Effector CD8-positive, alpha-beta T cell (primary cell): ENCODE data around the gene TNK2.
A peak's percentile ranks its signal among the peaks of the same experiment; 100 is the strongest.
"Not testable (repeated sequence)": the region's sequence is repeated elsewhere in the genome, so short reads cannot be mapped to it uniquely, and the experiment has no call there.

Experiments used
- DNase-seq: peaks from one replicate; lab custom pipeline; 2025; lab: John Stamatoyannopoulos, UW
- total RNA-seq, 4 experiments: gene quantifications; one replicate each; lab custom pipeline; 2026; lab: John Stamatoyannopoulos, UW

Gene TNK2
- 100 to 183 (median 155) reads per million in 4 experiments for total RNA-seq

DNA sequence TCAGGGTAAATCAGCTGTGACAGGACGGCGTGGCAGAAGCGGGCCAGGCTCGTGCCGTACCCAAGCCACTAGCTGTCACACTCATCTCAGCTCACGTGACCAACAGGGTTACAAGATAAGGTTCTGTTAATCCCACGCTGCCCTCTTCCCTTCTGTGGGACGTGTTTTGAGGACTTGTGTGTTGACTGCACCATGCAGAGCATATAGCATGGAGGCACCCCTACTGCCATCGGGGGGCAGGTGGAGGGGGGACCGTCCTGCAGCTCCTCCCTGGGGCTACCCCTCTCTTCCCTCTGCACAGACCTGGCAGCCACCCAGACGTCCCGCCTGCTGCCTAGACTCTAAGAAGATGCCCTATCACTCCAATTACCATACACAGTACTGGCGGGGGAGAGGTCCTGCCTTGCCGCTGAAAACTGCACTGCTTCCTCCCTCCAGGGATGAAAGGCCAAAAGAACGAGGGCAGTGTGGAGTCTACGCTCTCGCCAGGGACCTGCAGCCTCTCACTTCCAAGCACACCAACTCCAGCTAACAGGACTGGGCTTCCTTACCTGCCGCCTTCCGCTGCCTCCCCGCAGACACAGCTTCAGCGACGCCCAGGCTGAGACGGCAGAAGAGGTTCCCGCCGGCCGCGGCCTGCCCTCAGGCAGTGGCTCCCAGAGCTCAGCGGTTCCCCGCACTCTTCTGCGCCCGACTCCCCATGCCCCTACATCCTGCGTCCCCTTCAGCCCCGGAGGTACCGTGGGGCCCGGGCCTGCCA lies at the start of gene TNK2:
TNK2 (minus strand) TSS at position 618 of the 760 bp plus-strand sequence. CDS start 19,963 bp downstream, outside the sequence.
- DNase-seq = peak; percentile 37

DNA sequence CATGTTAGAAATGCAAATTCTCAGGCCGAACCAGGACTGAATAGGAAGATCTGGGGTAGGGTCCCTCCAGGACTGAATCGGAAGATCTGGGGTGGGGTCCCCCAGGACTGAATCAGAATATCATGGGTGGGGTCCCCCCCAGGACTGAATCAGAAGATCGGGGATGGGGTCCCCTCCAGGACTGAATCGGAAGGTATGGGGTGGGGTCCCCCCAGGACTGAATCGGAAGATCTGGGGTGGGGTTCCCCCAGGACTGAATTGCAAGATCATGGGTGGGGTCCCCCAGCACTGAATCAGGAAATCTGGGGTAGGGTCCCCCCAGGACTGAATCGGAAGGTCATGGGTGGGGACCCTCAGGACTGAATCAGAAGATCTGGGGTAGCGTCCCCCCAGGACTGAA lies 48.2 kb upstream of the TNK2 start:
- DNase-seq = no peak

DNA sequence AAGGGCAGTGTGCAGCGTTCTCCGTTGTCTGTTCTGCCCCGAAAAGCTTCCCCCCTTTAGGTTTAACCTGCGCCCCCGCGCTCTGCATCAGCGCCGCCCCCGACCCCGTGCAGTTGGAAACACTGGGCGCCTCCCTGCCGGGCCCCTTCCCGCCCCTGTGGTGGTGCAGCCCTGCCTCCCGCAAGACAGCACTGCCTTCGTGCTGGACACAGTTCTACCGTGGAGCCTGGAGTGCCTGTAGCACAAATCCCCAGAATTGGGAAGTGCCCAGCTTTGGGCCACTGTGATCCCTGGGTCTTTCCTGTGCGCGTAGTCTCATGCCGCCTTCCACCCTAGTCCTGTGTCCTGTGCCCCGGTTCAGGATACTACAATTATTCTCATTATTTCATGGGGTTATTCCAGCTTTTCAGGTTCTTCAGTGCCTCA lies 47.1 kb upstream of the TNK2 start:
- not testable (repeated sequence) for DNase-seq

DNA sequence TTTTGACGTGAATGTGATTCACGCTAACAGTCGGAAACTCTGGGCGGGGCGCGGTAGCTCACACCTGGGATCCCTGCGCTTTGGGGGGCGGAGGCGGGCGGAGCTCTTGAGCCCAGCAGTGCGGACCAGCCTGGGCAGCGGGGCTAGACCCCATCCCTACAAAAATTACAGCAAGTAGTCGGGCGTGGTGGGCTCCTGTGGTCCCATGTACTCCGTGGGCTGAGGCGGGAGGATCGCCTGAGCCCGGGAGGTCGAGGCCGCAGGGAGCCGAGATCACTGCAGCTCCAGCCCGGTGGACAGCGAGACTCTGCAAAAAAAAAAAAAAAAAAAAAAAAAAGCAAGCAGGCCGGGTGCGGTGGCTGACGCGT lies 46.4 kb upstream of the TNK2 start:
- not testable (repeated sequence) for DNase-seq

DNA sequence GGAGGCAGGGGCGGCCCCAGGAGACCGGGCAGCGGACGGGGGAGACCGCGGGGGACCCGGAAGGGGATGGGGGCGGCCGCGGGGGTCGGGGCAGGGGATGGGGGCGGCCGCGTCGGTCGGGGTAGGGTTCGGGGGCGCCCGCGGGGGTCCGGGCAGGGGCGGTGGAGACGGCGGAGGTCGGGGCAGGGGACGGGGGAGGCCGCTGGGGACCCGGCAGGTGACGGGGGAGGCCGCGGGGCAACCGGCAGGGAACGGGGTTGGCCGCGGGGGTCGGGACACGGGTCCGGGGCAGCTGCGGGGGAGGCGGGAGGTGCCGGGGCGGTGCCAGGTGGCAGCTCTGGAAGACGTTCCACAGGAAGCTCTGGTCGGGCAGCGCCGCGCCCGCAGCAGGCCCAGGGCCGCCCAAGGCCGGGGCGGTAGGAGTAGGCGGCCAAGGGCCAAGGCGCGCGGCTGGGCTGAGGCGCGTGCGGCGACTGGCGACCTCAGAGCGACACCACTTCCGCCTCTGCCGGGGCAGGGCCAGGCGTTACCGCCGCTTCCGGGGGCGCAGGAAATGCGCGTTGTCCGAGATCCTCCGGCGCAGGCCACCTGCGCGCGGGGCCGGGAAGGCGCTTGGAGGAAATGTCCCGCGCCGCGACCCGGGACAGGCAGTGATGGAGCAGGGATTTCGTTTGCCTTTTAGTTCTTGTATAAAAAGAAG lies 45.9 kb upstream of the TNK2 start:
- not testable (repeated sequence) for DNase-seq

DNA sequence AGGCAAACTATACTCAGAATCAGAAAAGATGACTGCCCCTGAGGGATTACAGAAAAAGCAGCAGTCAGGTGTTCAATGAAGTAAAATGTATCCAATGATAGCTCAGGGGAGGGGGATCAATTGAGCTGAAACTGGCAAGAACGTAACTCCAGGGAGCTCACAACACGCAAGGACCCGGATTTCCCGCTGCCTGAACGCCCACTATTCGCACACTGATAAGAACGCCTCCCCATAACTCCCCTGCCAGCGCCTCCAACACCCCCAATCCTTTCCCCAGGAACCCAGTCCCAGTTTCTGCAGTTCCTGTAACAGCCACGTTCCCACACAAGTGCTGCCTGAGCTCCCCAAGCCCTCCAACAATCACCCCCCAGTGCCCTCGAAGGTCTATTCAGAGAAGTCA lies 44.2 kb upstream of the TNK2 start:
- not testable (repeated sequence) for DNase-seq

DNA sequence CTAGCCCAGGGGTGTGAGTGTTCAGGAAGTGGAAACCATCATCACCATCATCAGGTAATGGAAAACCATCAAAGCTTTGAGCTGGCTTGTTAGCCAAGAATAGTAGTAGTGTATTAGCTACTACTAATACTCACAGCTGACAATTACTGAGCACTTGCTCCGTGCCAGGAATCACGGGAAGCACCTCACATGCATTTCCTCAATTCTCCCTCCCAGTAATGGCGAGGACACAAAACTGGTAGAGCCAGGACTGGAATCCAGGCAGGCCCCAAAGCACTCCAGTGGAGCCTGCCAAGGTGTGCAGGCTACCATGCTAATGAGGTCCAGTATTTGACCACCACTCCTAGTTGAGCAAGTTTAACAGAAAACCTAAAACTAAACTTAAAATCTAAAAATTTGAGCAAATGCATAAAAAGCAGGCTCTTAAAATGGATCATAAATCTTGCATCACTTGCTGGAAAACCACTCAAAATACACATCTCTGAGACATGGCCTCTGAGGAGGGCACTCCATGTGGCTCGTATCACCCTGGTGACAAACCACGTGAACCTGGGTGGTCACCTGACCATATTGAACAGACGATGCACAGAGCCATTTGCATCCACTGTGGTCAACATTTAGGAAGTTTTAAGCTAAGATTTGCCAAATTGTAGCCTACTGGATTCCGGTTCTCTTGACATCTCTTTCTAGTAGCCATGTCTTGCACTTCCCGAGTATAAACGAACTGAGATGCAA lies 43.3 kb upstream of the TNK2 start:
- DNase-seq = not testable (repeated sequence)

DNA sequence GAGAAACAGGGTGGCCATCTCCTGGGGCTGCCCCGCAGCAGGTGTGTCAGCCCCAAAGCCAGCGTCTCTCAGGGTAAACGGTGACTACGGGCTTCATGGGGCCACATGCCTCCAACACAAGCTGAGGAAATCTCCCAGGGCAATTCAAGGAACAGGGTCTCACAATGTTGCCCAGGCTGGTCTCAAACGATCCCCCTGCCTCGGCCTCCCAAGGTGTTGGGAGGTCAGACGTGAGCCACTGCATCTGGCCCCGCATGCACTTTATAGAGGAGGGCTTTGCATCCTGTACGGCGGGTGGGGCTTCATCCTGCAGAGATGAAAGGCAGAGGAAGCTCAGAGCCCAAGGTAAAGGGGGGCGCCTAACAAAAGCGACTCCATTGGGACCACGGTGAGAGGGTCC lies 42.4 kb upstream of the TNK2 start:
- not testable (repeated sequence) for DNase-seq

DNA sequence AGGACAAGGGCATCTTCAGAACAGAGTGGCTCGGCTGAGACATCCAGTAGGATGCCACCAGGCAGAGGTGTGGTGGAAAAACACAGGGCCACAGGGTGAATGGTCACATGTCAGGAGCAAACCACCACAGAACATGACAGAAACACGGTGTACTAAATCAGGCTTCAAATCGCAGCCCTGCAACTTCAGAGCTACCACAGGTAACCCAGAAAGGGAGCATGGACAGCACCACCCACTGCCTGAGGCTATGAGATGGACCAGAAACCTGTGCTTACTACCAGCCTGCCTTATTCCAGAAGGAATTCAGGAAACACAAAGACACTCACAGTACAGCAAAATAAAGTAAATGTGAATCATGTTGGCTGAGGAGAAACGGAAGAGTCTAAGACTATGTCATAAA lies 41.8 kb upstream of the TNK2 start:
- DNase-seq = not testable (repeated sequence)

DNA sequence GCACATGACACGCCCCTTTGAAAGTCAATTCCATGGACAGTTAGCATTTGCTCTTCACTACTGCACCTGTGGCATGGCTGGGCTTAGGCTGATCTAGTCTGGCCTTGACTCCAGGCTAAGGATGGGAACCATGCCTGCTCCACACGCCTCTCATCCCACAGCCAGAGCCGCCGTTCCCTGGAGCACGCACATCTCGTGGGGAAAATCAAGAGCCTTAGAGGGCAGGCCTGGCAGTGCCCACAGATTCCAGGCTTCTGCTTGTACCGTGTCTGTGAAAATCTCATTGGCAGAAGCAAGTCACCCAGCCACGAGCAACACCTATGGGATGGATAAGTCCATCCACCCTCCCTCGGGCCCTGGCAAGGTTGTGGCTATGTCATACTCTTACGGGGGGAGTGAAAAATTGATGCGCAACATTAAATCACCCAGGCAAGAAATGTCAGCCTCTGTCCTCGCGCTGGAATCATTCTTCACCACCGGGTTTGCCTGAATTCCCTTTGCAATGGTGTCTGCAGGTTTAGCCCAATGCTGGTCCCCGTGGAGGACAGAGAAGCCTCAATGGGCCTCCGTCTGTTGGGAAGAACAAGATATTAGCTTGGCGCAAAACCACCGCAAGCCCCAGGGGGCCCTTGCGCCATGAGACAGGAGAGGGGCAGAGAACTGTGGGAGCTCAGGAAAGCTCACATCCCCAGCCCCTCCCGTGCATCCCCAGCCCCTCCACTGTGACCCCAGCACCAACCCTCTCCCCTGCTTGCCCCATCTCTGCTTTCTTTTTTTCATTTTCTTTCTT lies 38.8 kb upstream of the TNK2 start:
- not testable (repeated sequence) for DNase-seq

DNA sequence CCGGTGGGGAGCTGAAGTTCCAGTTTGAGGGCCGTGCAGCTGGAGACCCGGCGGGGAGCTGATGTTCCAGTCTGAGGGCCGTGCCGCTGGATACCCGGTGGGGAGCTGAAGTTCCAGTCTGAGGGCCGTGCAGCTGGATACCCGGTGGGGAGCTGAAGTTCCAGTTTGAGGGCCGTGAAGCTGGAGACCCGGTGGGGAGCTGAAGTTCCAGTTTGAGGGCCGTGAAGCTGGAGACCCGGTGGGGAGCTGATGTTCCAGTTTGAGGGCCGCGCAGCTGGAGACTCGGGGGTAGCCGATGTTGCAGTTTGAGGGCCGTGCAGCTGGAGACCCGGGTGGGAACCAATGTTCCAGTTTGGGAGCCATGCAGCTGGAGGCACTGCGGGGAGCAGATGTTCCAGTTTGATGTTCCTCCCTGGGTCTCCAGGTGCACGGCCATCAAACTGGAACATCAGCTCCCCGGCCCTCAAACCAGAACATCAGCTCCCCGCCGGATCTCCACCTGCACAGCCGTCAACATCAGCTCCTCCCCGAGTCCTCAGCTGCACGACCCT lies 33.0 kb upstream of the TNK2 start:
- DNase-seq = not testable (repeated sequence)

DNA sequence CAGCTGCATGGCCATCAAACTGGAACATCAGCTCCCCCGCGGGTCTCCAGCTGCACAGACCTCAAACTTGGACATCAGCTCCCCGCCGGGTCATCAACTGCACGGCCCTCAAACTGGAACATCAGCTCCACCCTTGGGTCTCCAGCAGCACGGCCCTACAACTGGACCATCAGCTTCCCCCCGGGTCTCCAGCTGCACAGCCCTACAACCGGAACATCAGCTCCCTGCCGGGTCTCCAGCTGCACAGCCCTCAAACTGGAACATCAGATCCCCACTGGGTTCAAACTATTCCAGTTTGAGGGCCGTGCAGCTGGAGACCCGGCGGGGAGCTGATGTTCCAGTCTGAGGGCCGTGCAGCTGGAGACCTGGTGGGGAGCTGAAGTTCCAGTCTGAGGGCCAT lies 32.5 kb upstream of the TNK2 start:
- not testable (repeated sequence) for DNase-seq

DNA sequence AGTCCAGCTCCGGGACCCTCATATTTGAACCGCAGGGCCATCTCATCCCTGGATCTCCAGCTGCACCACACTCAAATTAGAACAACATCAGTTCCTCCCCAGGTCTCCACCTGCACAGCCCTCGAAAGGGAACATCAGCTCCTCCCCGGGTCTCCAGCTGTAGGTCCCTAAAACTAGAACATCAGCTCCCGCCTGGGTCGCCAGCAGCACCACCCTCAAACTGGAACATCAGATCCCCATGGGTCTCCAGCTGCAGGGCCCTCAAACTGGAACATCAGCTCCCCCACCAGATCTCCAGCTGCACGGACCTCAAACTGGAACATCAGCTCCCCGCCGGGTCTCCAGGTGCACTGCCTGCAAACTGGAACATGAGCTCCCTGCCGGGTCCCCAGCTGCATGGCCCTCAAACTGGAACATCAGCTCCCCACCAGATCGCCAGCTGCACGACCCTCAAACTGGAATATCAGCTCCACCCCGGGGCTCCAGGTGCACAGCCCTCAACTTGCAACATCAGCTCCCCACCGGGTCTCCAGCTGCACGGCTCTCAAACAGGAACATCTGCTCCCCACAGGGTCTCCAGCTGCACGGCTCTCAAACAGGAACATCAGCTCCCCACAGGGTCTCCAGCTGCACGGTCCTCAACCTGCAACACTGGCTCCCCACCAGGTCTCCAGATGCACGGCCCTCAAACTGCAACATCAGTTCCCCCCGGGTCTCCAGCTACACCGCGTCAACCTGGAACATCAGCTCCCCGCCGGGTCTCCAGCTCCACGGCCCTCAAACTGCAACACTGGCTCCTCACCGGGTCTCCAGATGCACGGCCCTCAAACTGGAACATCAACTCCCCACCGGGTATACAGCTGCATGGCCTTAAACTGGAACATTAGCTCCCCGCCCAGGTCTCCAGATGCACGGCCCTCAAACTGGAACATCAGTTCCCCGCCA lies 31.4 kb upstream of the TNK2 start:
- DNase-seq = not testable (repeated sequence)

DNA sequence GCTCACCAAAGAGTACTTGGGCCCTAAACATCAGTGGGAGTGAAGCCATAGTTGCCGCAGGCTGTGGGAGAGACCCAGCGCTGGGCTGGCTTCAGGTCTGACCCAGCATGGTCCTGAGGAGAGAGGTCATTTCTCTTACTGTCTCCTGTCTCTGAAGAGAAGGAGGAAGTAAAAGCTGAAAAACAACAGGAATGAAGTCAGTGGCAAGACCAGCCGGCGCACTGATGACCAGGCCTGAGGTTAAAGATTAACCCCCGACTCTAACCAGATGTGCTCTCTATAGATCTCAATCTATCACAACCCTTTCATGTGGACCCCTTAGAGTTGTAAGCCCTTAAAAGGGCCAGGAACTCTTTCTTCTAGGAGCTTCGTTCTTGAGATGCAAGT lies 24.7 kb upstream of the TNK2 start:
- not testable (repeated sequence) for DNase-seq

DNA sequence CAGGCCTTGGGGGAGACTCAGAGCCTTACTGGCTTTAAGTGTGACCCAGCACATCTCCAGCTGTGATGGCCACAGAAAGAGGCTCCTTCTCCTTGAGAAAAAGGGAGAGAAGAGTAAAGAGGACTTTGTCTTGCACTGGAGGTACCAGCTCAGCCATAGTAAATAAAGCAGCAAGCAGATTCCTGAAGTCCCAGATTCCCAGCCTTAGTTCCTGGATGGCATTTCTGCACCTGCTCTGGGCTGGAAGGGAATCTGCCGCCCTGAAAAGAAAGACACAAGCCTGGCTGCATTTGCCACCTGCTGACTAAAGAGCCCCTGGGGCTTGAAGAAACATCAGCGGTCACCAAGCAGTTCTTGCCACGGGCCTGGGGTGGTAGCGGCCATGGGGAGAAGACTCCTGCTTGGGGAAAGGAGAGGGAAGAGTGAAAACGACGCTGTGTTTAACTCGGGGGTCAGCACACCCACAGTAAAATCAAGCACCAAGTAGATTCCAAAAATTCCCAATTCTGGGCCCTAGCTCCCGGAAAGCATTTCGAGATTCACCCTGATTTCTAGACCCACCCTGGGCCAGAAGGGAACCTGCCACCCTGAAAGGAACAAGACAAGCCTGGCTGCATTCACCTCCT lies 24.2 kb upstream of the TNK2 start:
- DNase-seq = no peak

DNA sequence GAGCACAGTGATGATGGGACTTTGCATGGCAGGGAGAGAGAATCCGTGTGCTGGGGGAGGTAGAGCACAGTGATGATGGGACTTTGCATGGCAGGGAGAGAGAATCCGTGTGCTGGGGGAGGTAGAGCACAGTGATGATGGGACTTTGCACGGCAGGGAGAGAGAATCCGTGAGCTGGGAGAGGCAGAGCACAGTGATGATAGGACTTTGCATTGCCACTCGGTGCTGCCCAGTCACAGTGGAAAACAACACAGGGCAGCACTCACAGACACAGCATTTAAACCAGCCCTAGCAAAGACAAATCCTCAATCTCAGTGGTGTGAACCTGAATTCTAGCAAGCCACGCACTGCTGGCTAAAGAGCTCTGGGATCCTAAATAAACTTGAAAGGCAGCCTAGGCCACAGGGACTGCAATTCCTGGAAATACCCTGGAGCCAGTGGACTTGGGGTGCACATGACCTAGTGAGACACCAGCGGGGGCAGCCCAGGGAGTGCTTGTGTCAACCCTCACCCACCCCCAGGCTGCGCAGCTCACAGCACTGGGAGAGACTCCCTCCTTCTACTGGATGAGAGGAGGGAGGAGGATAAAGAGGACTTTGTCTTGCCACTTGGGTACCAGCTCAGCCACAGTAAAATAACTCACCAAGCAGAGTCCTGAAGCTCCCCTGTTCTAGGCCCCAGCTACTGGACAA lies 23.4 kb upstream of the TNK2 start:
- DNase-seq = no peak

DNA sequence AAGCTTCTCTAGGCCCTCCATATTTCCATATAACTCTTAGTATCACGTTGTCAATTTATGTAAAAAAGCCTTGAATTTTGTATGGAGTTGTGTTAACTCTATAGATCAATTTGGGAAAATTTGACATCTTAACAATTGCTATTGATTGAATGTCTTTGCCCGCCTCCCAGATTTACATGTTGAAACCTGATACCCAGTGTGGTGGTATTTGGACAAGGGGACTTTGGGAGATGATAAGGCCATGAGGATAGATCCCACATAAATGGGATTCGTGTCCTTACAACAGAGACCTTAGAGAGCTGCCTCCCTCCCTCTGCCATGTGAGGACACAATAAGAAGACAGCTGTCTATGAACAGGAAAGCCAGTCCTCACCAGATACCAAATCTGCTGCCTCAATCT lies 21.1 kb upstream of the TNK2 start:
- no peak for DNase-seq

DNA sequence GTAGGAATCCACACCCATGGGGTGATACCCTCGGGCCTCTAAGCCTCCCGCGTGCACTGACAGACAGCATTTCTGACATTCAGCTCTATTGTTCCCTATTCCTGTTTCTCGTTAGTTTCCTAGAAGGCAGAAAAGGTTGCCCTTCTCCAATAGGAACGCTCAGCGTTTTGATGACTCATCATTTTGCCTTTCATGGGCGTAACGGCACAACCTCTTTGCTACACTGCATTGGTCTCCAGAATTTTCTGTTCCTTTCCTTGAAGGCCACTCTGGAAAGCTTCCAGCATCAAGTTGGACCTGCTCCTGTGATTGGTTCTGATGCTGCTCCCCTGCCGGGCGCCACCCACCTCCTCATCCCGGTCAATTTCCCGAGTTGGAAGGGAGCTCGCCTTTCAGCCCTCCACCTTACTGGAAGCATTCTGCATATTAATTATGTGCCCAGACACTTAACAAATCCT lies 13.0 kb upstream of the TNK2 start:
- DNase-seq = no peak

DNA sequence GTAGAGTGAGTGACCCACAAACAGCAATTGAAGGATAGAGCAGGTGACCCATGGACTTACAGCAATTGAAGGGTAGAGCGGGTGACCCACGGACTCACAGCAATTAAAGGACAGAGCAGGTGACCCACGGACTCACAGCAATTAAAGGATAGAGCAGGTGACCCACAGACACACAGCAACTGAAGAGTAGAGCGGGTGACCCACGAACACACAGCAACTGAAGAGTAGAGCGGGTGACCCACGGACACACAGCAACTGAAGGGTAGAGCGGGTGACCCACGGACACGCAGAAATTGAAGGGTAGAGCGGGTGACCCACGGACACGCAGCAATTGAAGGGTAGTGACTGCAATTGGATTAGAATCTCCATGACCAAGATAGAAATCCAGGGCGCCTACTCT lies 9.8 kb upstream of the TNK2 start:
- DNase-seq = no peak
